SK-N-SH (cell line): ENCODE results near the gene CATSPERD.

Source experiments
- CHD2 ChIP-seq: fragments of 150-350 bp; IDR thresholded peaks from 2 replicates; pipeline ENCODE4 v1.6.1; 2018; ENCODE audit warnings: low read length; ENCODE audit not compliant: partially characterized antibody
- CTCF ChIP-seq: fragments of 200-600 bp; sonication (generic); IDR thresholded peaks from 2 replicates; pipeline ENCODE4 v1.6.1; 2017; ENCODE audit warnings: antibody characterized with exemption, mild to moderate bottlenecking, moderate library complexity
- EZH2phosphoT487 ChIP-seq: fragments of 200-600 bp; sonication (generic); IDR thresholded peaks from 2 replicates; pipeline ENCODE4 v1.6.1; 2017; ENCODE audit warnings: low read depth, mixed run types, mild to moderate bottlenecking, antibody characterized with exemption, moderate library complexity, borderline replicate concordance
- MAX ChIP-seq: IDR thresholded peaks from 2 replicates; pipeline ENCODE4 v1.4.0; 2012; ENCODE audit warnings: low read depth
- NRF1 ChIP-seq: IDR thresholded peaks from 2 replicates; pipeline ENCODE4 v1.6.1; 2012; ENCODE audit warnings: low read depth, mild to moderate bottlenecking, low read length
- POLR2AphosphoS5 ChIP-seq: IDR thresholded peaks from 2 replicates; pipeline ENCODE4 v1.6.1; 2012; ENCODE audit warnings: low read depth, low read length
- REST ChIP-seq: IDR thresholded peaks from 2 replicates; pipeline ENCODE4 v1.6.1; 2012; ENCODE audit warnings: mild to moderate bottlenecking, low read depth, low read length, moderate library complexity
- RFX5 ChIP-seq: IDR thresholded peaks from 2 replicates; pipeline ENCODE4 v1.6.1; 2012; ENCODE audit warnings: mild to moderate bottlenecking, improper control_type of control experiment, low read length
- SMC3 ChIP-seq: IDR thresholded peaks from 2 replicates; pipeline ENCODE4 v1.6.1; 2012; ENCODE audit warnings: low read depth, low read length, improper control_type of control experiment
- TAF1 ChIP-seq: IDR thresholded peaks from 2 replicates; pipeline ENCODE4 v1.6.1; 2012; ENCODE audit warnings: low read depth, mild to moderate bottlenecking, low read length, moderate library complexity, borderline replicate concordance
- USF2 ChIP-seq: fragments of 150-350 bp; IDR thresholded peaks from 2 replicates; pipeline ENCODE4 v1.6.1; 2017; ENCODE audit warnings: antibody characterized with exemption, low read length, low read depth, borderline replicate concordance
- ZBTB33 ChIP-seq: IDR thresholded peaks from 2 replicates; pipeline ENCODE4 v1.4.0; 2012; ENCODE audit warnings: low read depth, borderline replicate concordance

- TF ChIP-seq SMC3, result no peak
- no peak for TF ChIP-seq CTCF
- no peak for TF ChIP-seq USF2
- TF ChIP-seq POLR2AphosphoS5, result no peak
- TF ChIP-seq REST, result no peak
- no peak for TF ChIP-seq CHD2
- TF ChIP-seq NRF1, result no peak
- no peak for TF ChIP-seq EZH2phosphoT487
- no peak for TF ChIP-seq MAX
- TF ChIP-seq ZBTB33, result no peak
- no peak for TF ChIP-seq RFX5
- no peak for TF ChIP-seq TAF1
Measured at GRCh38 chr19:5822181-5822844, 101.9 kb downstream of the CATSPERD start.
